IMR-90 (cell line): ENCODE data around the gene CEP55.

Source experiments
- CTCF ChIP-seq: conservative IDR thresholded peaks from 2 replicates; pipeline ENCODE4 v1.5.1; 2012; ENCODE audit warnings: mild to moderate bottlenecking, low read depth, low read length, improper control_type of control experiment
- MXI1 ChIP-seq: IDR thresholded peaks from 2 replicates; pipeline ENCODE4 v1.6.1; 2012; ENCODE audit warnings: low read depth, mild to moderate bottlenecking, low read length, moderate library complexity, borderline replicate concordance
- POLR2A ChIP-seq: IDR thresholded peaks from 2 replicates; pipeline ENCODE4 v1.6.1; 2012; ENCODE audit warnings: mild to moderate bottlenecking, low read depth, low read length
- RFX5 ChIP-seq: IDR thresholded peaks from 2 replicates; pipeline ENCODE4 v1.8.0; 2012; ENCODE audit warnings: low read depth, mild to moderate bottlenecking, low read length, moderate library complexity
- SMC3 ChIP-seq: fragments of 150-350 bp; IDR thresholded peaks from 2 replicates; pipeline ENCODE4 v1.6.1; 2016; ENCODE audit warnings: low read depth, mild to moderate bottlenecking, antibody characterized with exemption, low read length, moderate library complexity

- TF ChIP-seq CTCF (no peak), SMC3 (no peak), RFX5 (no peak), POLR2A (no peak), MXI1 (no peak)
Observed at GRCh38 chr10:93559490-93559889, 63.1 kb downstream of the CEP55 start.
